Upper lobe of right lung (tissue), 1 donor: ENCODE data around the gene SPIB. TPM values are rescaled to one million over a fixed set of nuclear protein-coding genes. Genes with fewer than 3 reads are reported as not detected.

Experiments
- ATAC-seq: fragments of 200-7000 bp; cut with Tn5 transposase; one replicate; pipeline ENCODE4 v1.9.1; 2020; ENCODE audit warnings: mild to moderate bottlenecking, moderate library complexity
- DNase-seq: peaks from one replicate; pipeline ENCODE4 v3.0.0-alpha.2; 2020
- H3K27ac ChIP-seq: fragments of 200-600 bp; one replicate; pipeline ENCODE4 v1.8.0; 2022
- H3K27me3 ChIP-seq: fragments of 200-600 bp; one replicate; pipeline ENCODE4 v1.8.0; 2022; ENCODE audit warnings: mild to moderate bottlenecking
- H3K36me3 ChIP-seq: fragments of 200-600 bp; one replicate; pipeline ENCODE4 v1.8.0; 2022
- H3K4me1 ChIP-seq: fragments of 200-600 bp; one replicate; pipeline ENCODE4 v1.8.0; 2022
- H3K4me3 ChIP-seq: fragments of 200-600 bp; one replicate; pipeline ENCODE4 v1.8.0; 2022; ENCODE audit warnings: mild to moderate bottlenecking
- H3K9me3 ChIP-seq: fragments of 200-600 bp; one replicate; pipeline ENCODE4 v1.8.0; 2022
- intact Hi-C: fragments of 100-400 bp; cut with DNase I; formaldehyde crosslinking; loops from one replicate; pipeline ENCODE4 v1.11.0; 2022
- total RNA-seq: library from RNA; stranded (reverse); fragmentation: NEBNext Ultra II Directional; extraction: Animal tissue kit (Norgen Biotek cat#: 25700); gene quantifications from one replicate; pipeline ENCODE4 v1.2.1, GENCODE V29; 2021
- TF ChIP-seq, protein P1 (sequence below): fragments of 200-600 bp; IDR thresholded peaks from one replicate; pipeline ENCODE4 v1.8.0; 2022; ENCODE audit warnings: antibody characterized with exemption
- donor health status: DM: no; HTN: yes; CAD: no; lungs with severe emphysema.

Gene SPIB
- total RNA-seq, 1 donor from 2014 or later, result 0.52 TPM

DNA sequence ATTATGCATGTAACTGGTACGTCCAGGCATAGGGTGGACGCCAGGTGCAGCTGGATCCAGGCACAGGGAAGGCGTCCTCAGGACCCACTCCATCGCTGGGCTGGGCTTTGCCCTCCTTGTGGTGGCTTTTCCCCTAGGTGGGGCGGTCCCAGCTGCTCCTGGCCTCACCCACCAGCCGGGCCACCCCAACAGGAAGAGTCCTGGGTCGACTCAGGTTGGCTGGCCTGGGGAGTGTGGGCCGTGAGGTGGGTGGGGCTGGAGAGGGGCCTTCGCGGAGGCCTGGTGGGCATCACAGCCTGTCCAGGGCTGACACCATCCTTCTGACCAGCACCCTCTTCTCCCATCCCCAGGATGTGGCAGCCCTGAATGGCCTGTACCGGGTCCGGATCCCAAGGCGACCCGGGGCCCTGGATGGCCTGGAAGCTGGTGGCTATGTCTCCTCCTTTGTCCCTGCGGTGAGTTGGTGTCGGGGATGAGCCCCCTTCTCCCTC is 61.1 kb downstream of the SPIB start:
- no peak overlapping the region for H3K4me3 ChIP-seq

DNA sequence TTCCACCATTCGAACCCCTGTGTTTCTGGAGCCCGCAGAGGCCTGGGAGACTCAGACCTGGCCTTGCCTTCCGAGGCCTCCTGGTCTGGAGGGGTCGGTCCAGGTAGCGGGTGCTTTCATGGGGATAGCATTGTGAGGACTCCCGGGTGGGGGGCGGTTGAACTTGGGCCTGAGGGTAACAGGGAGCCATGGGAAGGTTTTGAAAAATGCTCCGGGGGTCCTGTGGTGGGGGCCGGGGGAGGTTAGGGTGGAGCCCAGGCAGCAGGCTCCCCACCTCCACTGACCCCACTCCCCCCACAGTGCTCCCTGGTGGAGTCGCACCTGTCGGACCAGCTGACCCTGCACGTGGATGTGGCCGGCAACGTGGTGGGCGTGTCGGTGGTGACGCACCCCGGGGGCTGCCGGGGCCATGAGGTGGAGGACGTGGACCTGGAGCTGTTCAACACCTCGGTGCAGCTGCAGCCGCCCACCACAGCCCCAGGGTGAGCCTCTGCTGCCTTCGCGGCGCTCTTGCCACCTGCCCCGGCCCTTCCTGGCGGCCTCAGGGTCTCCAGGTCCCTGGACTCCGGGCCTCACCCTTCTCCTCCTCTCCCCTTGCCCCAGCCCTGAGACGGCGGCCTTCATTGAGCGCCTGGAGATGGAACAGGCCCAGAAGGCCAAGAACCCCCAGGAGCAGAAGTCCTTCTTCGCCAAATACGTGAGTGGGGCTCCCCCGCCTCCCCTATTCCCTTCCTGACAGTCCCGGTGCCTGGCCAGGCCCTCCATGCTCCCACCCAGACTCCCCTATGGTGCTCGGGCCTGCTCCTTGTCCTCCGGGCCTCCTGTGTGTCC is 61.8 kb downstream of the SPIB start:
- Histone ChIP-seq H3K4me3 (no peak overlapping the region), H3K9me3 (no peaks in the 10 kb centered on the region), H3K4me1 (peaks cover 16% of the 10 kb centered on the region), H3K36me3 (peaks cover 57% of the 10 kb centered on the region), H3K27ac (no peak overlapping the region), H3K27me3 (no peaks in the 10 kb centered on the region)
- ATAC-seq (no peak), DNase-seq (peak; percentile 63)
- TF ChIP-seq, protein P1, sequence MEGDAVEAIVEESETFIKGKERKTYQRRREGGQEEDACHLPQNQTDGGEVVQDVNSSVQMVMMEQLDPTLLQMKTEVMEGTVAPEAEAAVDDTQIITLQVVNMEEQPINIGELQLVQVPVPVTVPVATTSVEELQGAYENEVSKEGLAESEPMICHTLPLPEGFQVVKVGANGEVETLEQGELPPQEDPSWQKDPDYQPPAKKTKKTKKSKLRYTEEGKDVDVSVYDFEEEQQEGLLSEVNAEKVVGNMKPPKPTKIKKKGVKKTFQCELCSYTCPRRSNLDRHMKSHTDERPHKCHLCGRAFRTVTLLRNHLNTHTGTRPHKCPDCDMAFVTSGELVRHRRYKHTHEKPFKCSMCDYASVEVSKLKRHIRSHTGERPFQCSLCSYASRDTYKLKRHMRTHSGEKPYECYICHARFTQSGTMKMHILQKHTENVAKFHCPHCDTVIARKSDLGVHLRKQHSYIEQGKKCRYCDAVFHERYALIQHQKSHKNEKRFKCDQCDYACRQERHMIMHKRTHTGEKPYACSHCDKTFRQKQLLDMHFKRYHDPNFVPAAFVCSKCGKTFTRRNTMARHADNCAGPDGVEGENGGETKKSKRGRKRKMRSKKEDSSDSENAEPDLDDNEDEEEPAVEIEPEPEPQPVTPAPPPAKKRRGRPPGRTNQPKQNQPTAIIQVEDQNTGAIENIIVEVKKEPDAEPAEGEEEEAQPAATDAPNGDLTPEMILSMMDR, result no peak
- intact Hi-C loops, result no loop called here

More for the DNA sequence above, 61.1 kb downstream of the SPIB start:
- intact Hi-C loops, result no loop called here
- Histone ChIP-seq H3K36me3 (peaks cover 57% of the 10 kb centered on the region), H3K9me3 (no peaks in the 10 kb centered on the region), H3K27me3 (no peaks in the 10 kb centered on the region), H3K27ac (no peak overlapping the region), H3K4me1 (peaks cover 16% of the 10 kb centered on the region)
- DNase-seq, result peak; percentile 46
- TF ChIP-seq, protein P1, result no peak
- ATAC-seq, result no peak

Other genes starting within 250 kb of the SPIB start
- 146 TPM for gene MYH14, start 215.3 kb upstream of the SPIB start, total RNA-seq
- 12.8 TPM for gene KCNC3, start 89.6 kb upstream of the SPIB start, total RNA-seq
- 1,895 TPM for gene NAPSA, start 53.3 kb upstream of the SPIB start, total RNA-seq
- gene NR1H2, start 42.5 kb upstream of the SPIB start, total RNA-seq, result 101 TPM
- gene POLD1, start 34.6 kb upstream of the SPIB start, total RNA-seq, result 34.4 TPM
- gene MYBPC2, start 14.0 kb downstream of the SPIB start, total RNA-seq, result 0.12 TPM
- 103 TPM for gene EMC10, start 57.6 kb downstream of the SPIB start, total RNA-seq
- 3.8 TPM for gene GARIN5A, start 57.9 kb downstream of the SPIB start, total RNA-seq
- gene JOSD2, start 92.3 kb downstream of the SPIB start, total RNA-seq, result 34.7 TPM
- gene ASPDH, start 95.0 kb downstream of the SPIB start, total RNA-seq, result not detected
- gene LRRC4B, start 149.5 kb downstream of the SPIB start, total RNA-seq, result 4.6 TPM
- 2.5 TPM for gene SYT3, start 220.9 kb downstream of the SPIB start, total RNA-seq
- gene C19orf81, start 230.5 kb downstream of the SPIB start, total RNA-seq, result 3.9 TPM